ENCODE measurements around the gene HSPB9.

The HSPB9 gene

DNA sequence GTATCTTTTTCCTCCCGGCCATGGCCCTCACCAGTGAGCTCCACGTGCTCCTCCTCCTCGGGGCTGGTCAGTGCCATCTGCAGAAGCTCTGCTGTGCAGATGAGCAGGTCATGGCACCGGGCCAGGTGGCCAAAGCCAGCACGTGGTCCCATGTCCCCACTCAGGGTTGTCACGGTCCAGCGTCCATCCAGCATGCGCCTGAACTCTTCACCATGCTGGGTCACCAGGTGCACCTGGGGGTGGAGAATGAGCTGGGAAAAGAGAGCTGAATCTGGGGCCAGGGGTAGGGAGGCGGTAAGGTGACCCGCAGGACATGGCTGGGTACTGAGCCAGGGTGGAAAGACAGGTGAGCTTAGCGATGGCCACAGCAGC lies 11.4 kb upstream of the HSPB9 start:
- Histone ChIP-seq H3K9ac (no peak overlapping the region), H3K4me1 (ENCODE audit: low read depth, poor library complexity, severe bottlenecking) (peaks cover 47% of the 10 kb centered on the region), H3K27ac (no peak overlapping the region), H4K20me1 (ENCODE audit: insufficient read depth) (no peaks in the 10 kb centered on the region), H3K27me3 (ENCODE audit: insufficient read depth, low read depth) (no peaks in the 10 kb centered on the region; the same call in 1 of the 2 replicates), H2AFZ (ENCODE audit: low read depth) (no peak overlapping the region), H3K79me2 (ENCODE audit: insufficient read depth, low read depth) (no peaks in the 10 kb centered on the region), H3K36me3 (ENCODE audit: insufficient read depth) (no peaks in the 10 kb centered on the region), H3K4me2 (peak overlapping the region; percentile 83; the same call in 1 of the 2 replicates), H3K4me3 (IDR thresholded peaks at IDR 0.05; ENCODE audit: insufficient read depth, low read depth, low read length) (no peak overlapping the region)
- TF ChIP-seq, protein P1, sequence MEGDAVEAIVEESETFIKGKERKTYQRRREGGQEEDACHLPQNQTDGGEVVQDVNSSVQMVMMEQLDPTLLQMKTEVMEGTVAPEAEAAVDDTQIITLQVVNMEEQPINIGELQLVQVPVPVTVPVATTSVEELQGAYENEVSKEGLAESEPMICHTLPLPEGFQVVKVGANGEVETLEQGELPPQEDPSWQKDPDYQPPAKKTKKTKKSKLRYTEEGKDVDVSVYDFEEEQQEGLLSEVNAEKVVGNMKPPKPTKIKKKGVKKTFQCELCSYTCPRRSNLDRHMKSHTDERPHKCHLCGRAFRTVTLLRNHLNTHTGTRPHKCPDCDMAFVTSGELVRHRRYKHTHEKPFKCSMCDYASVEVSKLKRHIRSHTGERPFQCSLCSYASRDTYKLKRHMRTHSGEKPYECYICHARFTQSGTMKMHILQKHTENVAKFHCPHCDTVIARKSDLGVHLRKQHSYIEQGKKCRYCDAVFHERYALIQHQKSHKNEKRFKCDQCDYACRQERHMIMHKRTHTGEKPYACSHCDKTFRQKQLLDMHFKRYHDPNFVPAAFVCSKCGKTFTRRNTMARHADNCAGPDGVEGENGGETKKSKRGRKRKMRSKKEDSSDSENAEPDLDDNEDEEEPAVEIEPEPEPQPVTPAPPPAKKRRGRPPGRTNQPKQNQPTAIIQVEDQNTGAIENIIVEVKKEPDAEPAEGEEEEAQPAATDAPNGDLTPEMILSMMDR (conservative IDR thresholded peaks at IDR 0.05; ENCODE audit: low read depth, low read length), result no peak

DNA sequence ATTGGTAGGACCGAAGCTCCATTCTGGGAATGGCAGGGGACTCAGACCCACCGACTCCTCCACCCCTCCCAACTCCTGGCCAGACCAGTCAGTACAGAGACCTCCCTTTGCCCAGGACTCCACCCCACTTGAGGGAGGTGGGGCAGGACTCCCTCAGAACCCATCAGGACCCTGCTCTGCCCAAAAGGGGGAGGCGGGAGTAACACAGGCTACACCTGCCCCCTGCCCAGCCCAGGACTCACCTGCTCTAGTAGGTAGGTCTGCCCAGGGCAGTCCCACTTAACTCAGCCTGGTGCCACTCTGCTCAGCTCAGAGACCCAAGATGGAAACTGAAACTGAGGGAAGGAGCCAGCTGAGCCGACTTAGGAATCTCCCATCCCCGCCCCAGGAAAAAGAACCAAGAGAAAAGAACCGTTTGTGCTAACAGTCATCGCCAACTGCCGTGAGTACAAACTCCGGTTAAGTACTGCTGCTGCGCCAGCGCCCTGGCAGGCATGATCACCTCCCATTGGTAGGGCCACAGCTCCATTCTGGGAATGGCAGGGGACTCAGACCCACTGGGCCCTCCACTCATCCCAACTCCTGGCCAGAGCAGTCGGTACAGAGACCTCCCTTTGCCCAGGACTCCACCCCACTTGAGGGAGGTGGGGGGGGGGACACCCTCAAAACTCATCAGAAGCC lies 10.6 kb upstream of the HSPB9 start:
- Histone ChIP-seq H3K79me2 (ENCODE audit: insufficient read depth, low read depth) (no peaks in the 10 kb centered on the region), H4K20me1 (ENCODE audit: insufficient read depth) (no peaks in the 10 kb centered on the region), H3K27me3 (ENCODE audit: insufficient read depth, low read depth) (no peaks in the 10 kb centered on the region), H3K4me3 (IDR thresholded peaks at IDR 0.05; ENCODE audit: insufficient read depth, low read depth, low read length) (no peak overlapping the region), H3K9ac (peak overlapping the region; percentile 41; the same call in 1 of the 2 replicates), H3K4me1 (ENCODE audit: low read depth, poor library complexity, severe bottlenecking) (peaks cover 50% of the 10 kb centered on the region), H2AFZ (ENCODE audit: low read depth) (peak overlapping the region; percentile 47), H3K36me3 (ENCODE audit: insufficient read depth) (no peaks in the 10 kb centered on the region), H3K4me2 (peak overlapping the region; percentile 83), H3K27ac (peak overlapping the region; percentile 81)
- TF ChIP-seq, protein P1 (conservative IDR thresholded peaks at IDR 0.05; ENCODE audit: low read depth, low read length), result no peak

DNA sequence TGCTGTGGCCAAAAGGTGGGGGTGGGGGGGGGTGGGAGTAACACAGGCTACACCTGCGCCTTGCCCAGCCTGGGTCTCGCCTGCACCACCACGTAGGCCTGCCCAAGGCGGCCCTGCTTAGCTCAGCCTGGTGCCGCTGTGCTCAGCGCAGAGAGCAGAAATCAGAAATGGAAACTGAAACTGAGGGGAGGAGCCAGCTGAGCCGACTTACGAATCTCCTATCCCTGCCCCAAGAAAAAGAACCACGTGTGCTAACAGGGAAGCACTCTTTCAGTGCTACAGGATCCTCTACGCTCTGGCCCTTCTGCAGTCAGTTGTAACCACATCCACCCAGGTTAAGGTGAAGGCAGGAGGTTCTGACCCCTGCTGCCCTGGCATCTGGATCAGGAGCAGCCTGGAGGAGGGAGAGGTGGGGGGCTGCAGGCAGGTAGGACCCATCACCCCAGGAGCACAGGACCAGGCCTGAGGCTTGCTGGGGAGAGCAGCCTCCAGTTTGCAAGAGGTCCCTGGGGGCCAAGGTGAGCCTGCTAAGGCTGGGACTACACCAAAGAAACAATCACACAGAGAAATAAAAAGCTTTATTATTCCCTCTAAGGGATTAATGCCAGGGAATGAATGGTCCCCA lies 9.9 kb upstream of the HSPB9 start, which contains the start of gene DHX58:
DHX58 (minus strand) TSS at position 163 of the 625 bp plus-strand sequence. CDS start 822 bp downstream, outside the sequence.
- H3K4me1 ChIP-seq (ENCODE audit: low read depth, poor library complexity, severe bottlenecking), result peaks cover 46% of the 10 kb centered on the region
- peak within 1 kb of the TSS; percentile 83 for H3K4me2 ChIP-seq
- no peaks in the 10 kb centered on the region for H3K36me3 ChIP-seq (ENCODE audit: insufficient read depth)
- H4K20me1 ChIP-seq (ENCODE audit: insufficient read depth), result no peaks in the 10 kb centered on the region
- H3K27ac ChIP-seq, result peak within 1 kb of the TSS; percentile 81
- peak within 1 kb of the TSS; percentile 41; the same call in 1 of the 2 replicates for H3K9ac ChIP-seq
- TF ChIP-seq, protein P1 (conservative IDR thresholded peaks at IDR 0.05; ENCODE audit: low read depth, low read length), result no peak
- H3K79me2 ChIP-seq (ENCODE audit: insufficient read depth, low read depth), result no peaks in the 10 kb centered on the region
- H3K4me3 ChIP-seq (IDR thresholded peaks at IDR 0.05; ENCODE audit: insufficient read depth, low read depth, low read length), result no peak within 1 kb of the TSS
- peak within 1 kb of the TSS; percentile 47 for H2AFZ ChIP-seq (ENCODE audit: low read depth)
- H3K27me3 ChIP-seq (ENCODE audit: insufficient read depth, low read depth), result no peaks in the 10 kb centered on the region

DNA sequence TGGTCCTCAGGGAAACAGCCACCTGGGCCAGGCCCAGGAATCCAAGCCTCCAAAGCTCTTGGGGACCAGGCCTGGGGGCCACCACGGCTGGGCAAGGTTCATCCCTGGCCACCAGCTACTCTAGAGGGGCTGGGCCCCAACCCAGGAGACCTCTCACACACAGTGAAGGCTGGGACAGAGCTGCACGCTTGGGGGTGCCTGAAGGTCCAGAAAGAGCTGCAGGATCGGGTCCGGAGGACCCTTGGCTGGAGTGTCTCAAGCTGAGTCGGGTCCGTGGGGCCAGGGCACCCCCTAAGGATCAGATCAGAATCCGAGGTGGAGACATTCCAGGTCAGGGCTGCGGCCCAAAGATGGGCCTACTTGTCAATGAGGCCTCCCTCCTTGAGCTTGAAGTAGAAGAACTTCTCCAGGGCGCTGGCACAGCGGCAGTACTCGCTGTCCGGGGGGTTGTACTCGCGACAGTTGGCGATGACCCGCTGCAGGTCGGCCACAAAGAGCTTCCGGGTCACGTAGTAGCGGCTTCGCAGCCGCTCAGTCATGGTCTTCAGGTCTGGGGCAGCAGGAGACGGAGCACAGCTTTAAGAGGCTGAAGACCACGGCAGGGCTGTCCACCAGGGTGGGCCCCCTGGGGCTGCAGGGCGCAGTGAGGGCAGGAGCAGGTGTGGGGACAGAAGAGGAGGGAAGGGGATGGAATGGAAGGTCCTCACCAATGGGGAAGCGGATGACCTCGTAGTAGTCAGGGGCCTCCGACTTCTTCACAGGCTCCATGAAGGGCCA lies 9.1 kb upstream of the HSPB9 start:
- peaks cover 39% of the 10 kb centered on the region for H3K4me1 ChIP-seq (ENCODE audit: low read depth, poor library complexity, severe bottlenecking)
- peak overlapping the region; percentile 81 for H3K27ac ChIP-seq
- peak overlapping the region; percentile 65 for H3K4me2 ChIP-seq
- H3K36me3 ChIP-seq (ENCODE audit: insufficient read depth), result no peaks in the 10 kb centered on the region
- no peaks in the 10 kb centered on the region for H4K20me1 ChIP-seq (ENCODE audit: insufficient read depth)
- no peak overlapping the region for H3K4me3 ChIP-seq (IDR thresholded peaks at IDR 0.05; ENCODE audit: insufficient read depth, low read depth, low read length)
- TF ChIP-seq, protein P1 (conservative IDR thresholded peaks at IDR 0.05; ENCODE audit: low read depth, low read length), result no peak
- peak overlapping the region; percentile 38; the same call in 1 of the 2 replicates for H3K9ac ChIP-seq
- no peaks in the 10 kb centered on the region for H3K27me3 ChIP-seq (ENCODE audit: insufficient read depth, low read depth)
- H3K79me2 ChIP-seq (ENCODE audit: insufficient read depth, low read depth), result no peaks in the 10 kb centered on the region
- H2AFZ ChIP-seq (ENCODE audit: low read depth), result peak overlapping the region; percentile 47; the same call in 1 of the 2 replicates

Data from KMS-11 (cell line).